NCI-H2081 treated with DMSO at 0.1 percent for 48 hours (cell line): ENCODE data around the gene KCNQ1.

ENCODE experiments used
- DNase-seq: peaks from one replicate; lab custom pipeline; 2025; lab: John Stamatoyannopoulos, UW

The KCNQ1 gene

DNA sequence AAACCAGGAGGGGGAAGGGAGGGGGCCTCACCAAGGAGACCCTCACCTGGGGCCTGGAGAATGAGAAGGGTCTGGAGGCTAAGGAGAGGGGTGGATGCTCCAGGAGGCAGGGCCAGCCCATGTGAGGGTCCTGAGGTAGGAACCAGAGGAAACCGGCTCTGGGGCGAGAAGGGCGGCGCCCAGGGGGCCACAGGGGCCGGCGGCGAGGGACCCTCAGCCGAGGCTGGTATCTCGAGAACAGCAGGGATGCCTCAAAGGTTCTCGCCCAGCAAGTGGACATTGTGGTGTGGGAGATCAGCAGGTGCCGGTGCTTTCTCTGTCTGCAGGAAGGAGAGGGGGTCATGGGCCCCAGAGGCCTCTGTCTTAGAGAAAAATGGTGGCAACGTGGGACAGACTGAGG, 392.8 kb downstream of the KCNQ1 start:
- DNase-seq = no peak

DNA sequence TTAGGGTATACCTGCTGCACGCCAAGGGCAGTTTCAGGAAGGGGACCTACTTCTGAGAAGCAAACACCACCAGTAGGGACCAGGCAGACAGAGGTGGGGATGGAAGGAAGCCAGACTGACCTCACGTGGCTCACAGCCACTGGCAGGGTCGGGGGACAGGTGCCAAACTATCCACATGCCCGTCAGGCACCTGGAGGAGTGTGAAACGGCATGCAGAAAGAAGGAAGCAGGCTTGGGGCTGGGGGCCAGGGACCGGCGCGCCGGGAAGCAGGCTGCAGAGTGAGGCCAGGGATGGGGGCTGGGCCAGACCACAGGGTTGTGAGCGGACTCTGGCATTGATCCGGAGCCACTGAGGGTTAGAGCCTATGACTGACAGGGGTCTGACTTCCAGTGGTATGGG, 393.3 kb downstream of the KCNQ1 start:
- DNase-seq = no peak

GRCh38 chr11:2838676-2839294, 394.0 kb downstream of the KCNQ1 start:
- DNase-seq = no peak

DNA sequence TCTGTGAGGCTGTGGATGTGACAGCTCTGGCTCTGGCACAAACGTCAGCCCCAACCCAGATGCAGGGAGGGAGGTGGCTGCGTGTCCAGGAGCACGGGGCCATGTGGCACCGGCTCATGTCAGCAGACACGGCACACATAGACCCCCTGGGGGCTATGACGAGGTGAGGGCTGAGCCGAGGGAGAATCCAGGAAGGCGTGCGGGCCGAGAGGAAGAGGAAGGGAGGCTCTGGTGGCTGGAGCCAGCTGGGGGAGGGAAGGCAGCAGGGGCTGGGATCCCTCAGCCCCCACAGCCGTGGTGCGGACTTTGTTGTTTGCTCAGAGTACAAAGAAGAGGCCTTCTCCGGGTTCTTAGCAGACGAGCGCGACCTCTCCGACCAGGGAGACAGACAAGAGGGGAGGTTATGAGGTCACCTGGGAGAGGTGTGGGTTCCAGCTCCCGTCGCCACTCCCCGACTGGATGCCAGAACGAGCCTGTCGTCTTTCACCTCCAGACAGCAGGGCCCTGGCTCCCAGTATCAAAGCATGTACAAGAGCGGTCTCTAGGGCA, 394.7 kb downstream of the KCNQ1 start:
- DNase-seq = no peak

- DNase-seq = no peak
Observed at GRCh38 chr11:2841411-2842190, 396.8 kb downstream of the KCNQ1 start.

DNA sequence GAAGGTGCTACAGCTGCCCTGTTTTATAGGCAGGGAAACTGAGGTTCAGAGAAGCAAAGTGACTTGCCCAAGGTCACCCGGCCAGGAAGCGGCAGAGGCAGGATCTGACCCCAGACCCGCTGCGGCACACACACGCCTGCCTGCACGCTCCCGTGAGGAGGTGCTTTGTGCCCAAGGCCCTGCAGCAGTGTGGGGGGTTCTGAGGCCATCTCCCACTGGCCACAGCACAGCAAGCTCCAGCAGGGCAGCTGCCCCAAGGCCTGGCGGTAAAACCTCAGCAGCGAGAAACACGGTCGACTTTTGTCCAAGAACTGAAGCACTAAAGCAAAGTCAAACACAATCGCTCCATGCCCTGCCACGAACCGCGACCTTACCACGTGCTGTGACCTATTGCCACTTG, 398.1 kb downstream of the KCNQ1 start:
- DNase-seq = no peak

- no peak for DNase-seq
Observed at GRCh38 chr11:2843551-2843950, 398.7 kb downstream of the KCNQ1 start.

DNA sequence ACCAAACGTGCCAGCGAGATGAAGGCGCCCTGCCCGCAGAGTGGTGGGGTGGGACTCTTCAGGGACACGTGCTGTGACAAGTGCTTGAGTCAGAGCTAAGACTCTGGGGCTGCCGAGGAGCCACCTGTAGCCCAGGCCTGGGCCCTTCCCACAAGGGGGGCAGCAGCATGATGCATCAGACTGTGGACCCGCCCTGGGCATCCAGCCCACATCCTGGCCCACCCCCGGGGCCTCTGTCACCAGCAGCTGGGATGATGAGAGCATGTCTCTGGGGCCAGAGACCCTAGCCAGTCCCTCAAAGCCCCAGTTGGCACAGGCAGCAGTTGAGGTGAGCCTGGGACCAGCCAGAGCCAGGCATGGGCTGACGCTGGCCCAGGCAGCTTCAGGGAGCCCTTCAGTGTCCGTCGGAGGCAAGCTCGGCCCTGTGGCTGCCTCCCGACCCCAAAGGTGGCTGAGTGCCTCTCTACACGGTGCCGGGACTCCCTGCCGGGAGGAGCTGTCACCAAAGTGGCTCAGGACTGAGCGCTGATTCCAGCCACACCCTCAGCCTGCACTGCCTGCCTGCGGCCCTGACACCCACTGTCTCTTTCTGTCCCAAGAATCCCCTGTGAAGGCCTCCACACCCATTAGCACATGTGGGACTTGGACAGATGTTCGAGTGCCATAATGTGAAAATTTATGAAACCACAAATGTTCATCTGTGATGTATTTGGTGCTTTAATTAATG, 399.5 kb downstream of the KCNQ1 start:
- DNase-seq = no peak

DNA sequence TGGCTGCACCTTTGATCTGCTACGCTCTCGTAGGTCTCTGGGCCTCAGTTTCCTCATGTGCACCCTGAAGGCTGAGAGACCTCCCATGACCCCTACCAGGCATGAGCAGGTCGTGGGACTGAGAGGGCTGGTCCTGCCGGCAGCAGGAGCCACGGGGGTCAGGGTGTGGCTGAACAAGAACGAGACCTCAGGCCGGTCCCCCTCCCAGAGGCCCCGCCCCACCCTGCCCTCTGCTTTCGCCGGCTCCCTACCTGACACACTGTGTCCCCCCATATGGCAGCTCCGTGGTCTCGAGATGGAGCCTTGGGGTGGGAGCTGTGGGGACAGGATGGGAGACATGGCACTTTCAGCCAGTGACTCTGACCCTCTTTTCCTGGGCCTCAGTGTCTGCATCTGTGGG, 400.2 kb downstream of the KCNQ1 start:
- DNase-seq = no peak

DNA sequence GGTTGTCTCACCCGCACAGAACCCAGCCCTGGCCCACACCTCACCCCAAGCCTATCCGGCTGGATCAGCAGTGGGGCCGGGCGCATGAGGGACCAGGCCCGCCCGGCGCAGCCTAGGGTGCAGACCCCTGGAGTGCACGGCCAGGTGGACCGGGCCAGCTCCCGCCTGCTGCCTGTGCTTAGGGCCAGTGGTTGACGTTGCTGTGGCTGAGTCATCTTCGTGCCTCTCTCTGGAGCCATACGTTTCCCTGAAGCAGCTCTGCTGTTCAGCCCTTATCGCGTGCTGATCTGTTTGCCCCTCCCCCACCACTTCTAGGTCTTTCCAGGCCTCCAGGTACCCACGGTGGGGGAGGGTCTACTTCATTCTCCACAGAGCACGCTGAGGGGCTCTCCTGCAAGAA, 401.2 kb downstream of the KCNQ1 start:
- no peak for DNase-seq

DNA sequence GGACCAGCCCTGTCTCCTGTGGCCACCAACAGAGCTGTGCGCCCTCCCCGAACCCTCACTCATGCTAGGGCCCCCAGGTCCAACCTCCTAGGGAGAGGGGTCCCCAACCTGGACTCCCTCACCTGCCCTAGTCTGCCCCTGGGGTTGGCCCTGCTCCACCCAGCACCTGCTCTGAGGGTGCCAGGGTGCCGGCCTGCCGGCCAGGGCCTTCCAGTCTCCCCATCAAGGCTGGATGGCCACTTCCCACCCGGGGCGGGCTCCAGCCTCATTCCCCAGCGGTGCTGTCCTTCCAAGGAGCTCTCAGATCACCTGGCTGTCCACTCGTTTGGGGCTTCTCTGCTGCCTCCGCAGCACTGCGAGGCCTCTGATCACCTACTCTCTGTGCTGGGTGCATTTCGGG, 401.7 kb downstream of the KCNQ1 start:
- no peak for DNase-seq

DNA sequence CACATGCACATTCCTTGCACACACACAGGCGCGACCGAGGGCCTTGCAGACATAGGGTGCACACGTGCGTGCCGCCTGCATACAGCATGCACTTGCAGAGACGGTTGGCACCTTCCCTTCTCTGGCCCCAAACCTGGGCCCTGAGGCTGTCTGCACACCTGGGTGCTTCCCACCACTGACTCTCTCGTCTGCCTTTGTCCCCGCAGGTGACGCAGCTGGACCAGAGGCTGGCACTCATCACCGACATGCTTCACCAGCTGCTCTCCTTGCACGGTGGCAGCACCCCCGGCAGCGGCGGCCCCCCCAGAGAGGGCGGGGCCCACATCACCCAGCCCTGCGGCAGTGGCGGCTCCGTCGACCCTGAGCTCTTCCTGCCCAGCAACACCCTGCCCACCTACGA, 402.8 kb downstream of the KCNQ1 start:
- no peak for DNase-seq

DNA sequence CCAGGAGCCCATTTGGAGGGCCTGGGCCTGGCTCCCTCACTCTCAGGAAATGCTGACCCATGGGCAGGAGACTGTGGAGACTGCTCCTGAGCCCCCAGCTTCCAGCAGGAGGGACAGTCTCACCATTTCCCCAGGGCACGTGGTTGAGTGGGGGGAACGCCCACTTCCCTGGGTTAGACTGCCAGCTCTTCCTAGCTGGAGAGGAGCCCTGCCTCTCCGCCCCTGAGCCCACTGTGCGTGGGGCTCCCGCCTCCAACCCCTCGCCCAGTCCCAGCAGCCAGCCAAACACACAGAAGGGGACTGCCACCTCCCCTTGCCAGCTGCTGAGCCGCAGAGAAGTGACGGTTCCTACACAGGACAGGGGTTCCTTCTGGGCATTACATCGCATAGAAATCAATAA, 403.7 kb downstream of the KCNQ1 start:
- DNase-seq = no peak

- no peak for DNase-seq
Observed at GRCh38 chr11:2849994-2850770, 405.4 kb downstream of the KCNQ1 start.

GRCh38 chr11:2853401-2853800, 408.6 kb downstream of the KCNQ1 start:
- no peak for DNase-seq

- DNase-seq = no peak
Observed at GRCh38 chr11:2853997-2854560, 409.3 kb downstream of the KCNQ1 start.

DNA sequence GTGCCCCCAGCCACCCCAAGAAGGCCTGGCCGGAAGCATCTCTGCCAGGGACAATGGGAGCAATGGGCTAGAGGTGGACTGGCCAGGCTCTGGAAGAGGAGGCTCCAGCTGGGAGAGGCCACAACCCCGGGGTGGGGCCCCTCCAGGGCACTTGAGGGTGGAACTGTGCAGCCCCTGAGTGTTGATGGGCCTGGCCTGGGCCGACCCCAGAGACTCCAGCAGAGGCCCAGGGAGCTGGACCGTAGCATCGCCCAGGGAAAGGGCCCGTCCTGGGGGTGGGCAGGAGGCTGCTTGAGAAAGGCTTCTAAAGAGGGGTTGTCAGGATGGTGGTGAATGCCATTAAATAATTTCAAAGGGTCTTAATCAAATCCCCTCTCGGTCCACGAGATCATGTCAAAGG, 410.4 kb downstream of the KCNQ1 start:
- DNase-seq = no peak

DNA sequence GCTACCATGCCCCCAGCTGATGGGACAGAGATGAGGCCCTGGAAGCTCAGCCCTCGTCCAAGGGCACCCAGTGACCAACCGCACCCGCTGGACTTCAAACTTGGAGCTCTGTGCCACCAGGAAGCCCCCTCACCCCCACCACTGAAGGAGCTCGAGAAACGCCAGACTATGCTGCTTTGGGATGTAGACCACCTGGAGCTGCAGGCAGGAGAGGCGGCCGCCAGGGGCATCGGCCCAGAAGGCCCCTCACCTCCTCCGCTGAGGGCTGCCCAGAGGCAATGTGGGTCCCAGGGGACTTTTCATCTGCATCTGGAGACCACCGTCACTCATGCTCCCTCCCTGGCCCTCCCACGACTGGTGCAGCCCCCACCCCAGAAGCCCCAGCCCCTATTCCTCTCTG, 412.5 kb downstream of the KCNQ1 start:
- DNase-seq = no peak

GRCh38 chr11:2857918-2858317, 413.1 kb downstream of the KCNQ1 start:
- no peak for DNase-seq

GRCh38 chr11:2858995-2859698, 414.3 kb downstream of the KCNQ1 start:
- DNase-seq = no peak

- no peak for DNase-seq
Observed at GRCh38 chr11:2859699-2860037, 414.9 kb downstream of the KCNQ1 start.
